Stomach (tissue), 9 donors: ENCODE data around the gene SQSTM1. TPM values are rescaled to one million over a fixed set of nuclear protein-coding genes. Genes with fewer than 3 reads are reported as not detected.

Experiments
- DNase-seq, 2 donors: peaks; one replicate each; pipeline versions ENCODE4 v3.0.0 to v3.0.0-alpha.2; 2013 to 2019
- H3K27ac ChIP-seq, 5 donors: fragments of 200-600 bp in 4 of 5; sonication (generic) in 4 of 5; one replicate each; pipeline ENCODE4 v1.5.1; 2013 to 2019; ENCODE audit warnings: mild to moderate bottlenecking in 1 of 5, moderate library complexity in 1 of 5
- H3K27me3 ChIP-seq, 3 donors: fragments of 200-600 bp; sonication (generic); one replicate each; pipeline ENCODE4 v1.5.1; 2017 to 2019; ENCODE audit warnings: mixed run types in 1 of 3
- H3K36me3 ChIP-seq, 4 donors: fragments of 200-600 bp; sonication (generic); 1 replicate in 3 of 4; 2 replicates in 1 of 4; pipeline ENCODE4 v1.5.1; 2016 to 2019
- H3K4me1 ChIP-seq, 4 donors: fragments of 200-600 bp; sonication (generic); one replicate each; pipeline ENCODE4 v1.5.1; 2016 to 2019
- H3K4me3 ChIP-seq, 4 donors: fragments of 200-600 bp; sonication (generic) in 3 of 4; one replicate each; pipeline ENCODE4 v1.5.1; 2016 to 2019; ENCODE audit warnings: mild to moderate bottlenecking in 1 of 4
- H3K9me3 ChIP-seq, 4 donors: fragments of 200-600 bp; sonication (generic); one replicate each; pipeline ENCODE4 v1.5.1; 2016 to 2019
- CTCF ChIP-seq, 7 experiments: fragments of 450-650 bp in 4 of 7; fragments of 200-600 bp in 3 of 7; sonication (generic) in 3 of 7; IDR thresholded peaks; one replicate each; pipeline ENCODE4 v1.5.1; 2016 to 2019; ENCODE audit warnings: antibody characterized with exemption in 7 of 7, control low read depth in 2 of 7, mild to moderate bottlenecking in 1 of 7
- EP300 ChIP-seq: sonication (generic); formaldehyde crosslinking; IDR thresholded peaks from one replicate; pipeline ENCODE4 v1.6.1; 2017; ENCODE audit warnings: antibody characterized with exemption
- POLR2A ChIP-seq, 4 donors: fragments of 450-650 bp; IDR thresholded peaks; one replicate each; pipeline ENCODE4 v1.6.1; 2016; ENCODE audit warnings: antibody characterized with exemption in 4 of 4, control low read depth in 2 of 4, mild to moderate bottlenecking in 1 of 4, moderate library complexity in 1 of 4
- POLR2AphosphoS5 ChIP-seq, 3 donors: sonication (generic); formaldehyde crosslinking; IDR thresholded peaks; one replicate each; pipeline ENCODE4 v1.6.1; 2016; ENCODE audit warnings: antibody characterized with exemption in 3 of 3
- WGBS, 5 donors: extraction: QIAGEN DNeasy Blood & Tissue Kit in 3 of 5; methylation state at CpG; one replicate each; pipeline versions ENCODE4 v1.1.5 to v1.1.7; 2013 to 2018; 5-methylcytosine and 5-hydroxymethylcytosine counted together
- intact Hi-C: fragments of 100-400 bp; cut with DNase I; formaldehyde crosslinking; loops from one replicate; pipeline ENCODE4 v1.15.1; 2023; ENCODE audit warnings: low total_unique reads
- polyA plus RNA-seq, 3 donors: library from polyadenylated mRNA; stranded (reverse); fragments of 200-250 nt; gene quantifications; one replicate each; pipeline ENCODE4 v1.2.3, GENCODE V29; 2013
- total RNA-seq, 5 donors: library from RNA; depleted of rRNA; stranded (reverse); fragments of >200 nt; gene quantifications; one replicate each; pipeline versions ENCODE4 v1.1.0 to v1.2.3, GENCODE V29; 2014 to 2016
- donor health status: healthy with polysubstance abuse.
- donor health status: Bipolar disorder and iron deficiency.
- donor health status: healthy.

The SQSTM1 gene
- total and polyA plus RNA-seq, 8 donors, result 163 to 693 (median 356) TPM

GRCh38 chr5:179800071-179800695, 20.5 kb upstream of the SQSTM1 start:
- TF ChIP-seq EP300 (no peak), CTCF (IDR thresholded peaks at IDR 0.05) (no peak), POLR2AphosphoS5 (IDR thresholded peaks at IDR 0.05) (no peak), POLR2A (IDR thresholded peaks at IDR 0.05) (no peak)
- no peak for DNase-seq
- no peak overlapping the region for H3K4me3 ChIP-seq
- H3K4me1 ChIP-seq, result peaks cover 54 to 67% (median 62%) of the 10 kb centered on the region in 4 donors
- peaks cover 45 to 57% (median 51%) of the 10 kb centered on the region in 4 donors for H3K36me3 ChIP-seq
- no peaks in the 10 kb centered on the region for H3K27me3 ChIP-seq
- WGBS, 5 donors, result 87 to 95% (median 93%) methylated on average over 16 to 21 of the region's 21 CpGs
- intact Hi-C loops, result no loop called here
- no peak overlapping the region for H3K27ac ChIP-seq
- H3K9me3 ChIP-seq, result no peaks in the 10 kb centered on the region

GRCh38 chr5:179800696-179801201, 20.0 kb upstream of the SQSTM1 start:
- intact Hi-C loops, result no loop called here
- peak in 1 of 2 donors; percentile 7 for DNase-seq

GRCh38 chr5:179801304-179802206, 19.1 kb upstream of the SQSTM1 start:
- Histone ChIP-seq H3K4me3 (no peak overlapping the region), H3K27ac (peak overlapping the region in 1 of 5 donors; percentile 6), H3K4me1 (peaks cover 49 to 62% (median 54%) of the 10 kb centered on the region in 4 donors), H3K9me3 (no peaks in the 10 kb centered on the region), H3K36me3 (peaks cover 45 to 57% (median 51%) of the 10 kb centered on the region in 4 donors), H3K27me3 (no peaks in the 10 kb centered on the region)
- TF ChIP-seq EP300, result no peak
- no peak for TF ChIP-seq POLR2A (IDR thresholded peaks at IDR 0.05)
- TF ChIP-seq POLR2AphosphoS5 (IDR thresholded peaks at IDR 0.05), result peak in 1 of 3 donors; percentile 65
- peak in 5 of 7 experiments; percentile 58 to 75 (median 61) for TF ChIP-seq CTCF (IDR thresholded peaks at IDR 0.05)
- intact Hi-C loops, result no loop called here
- peak; percentile 86 to 92 for DNase-seq
- 57 to 62% (median 61%) methylated on average over 10 to 67 of the region's 67 CpGs for WGBS, 5 donors

More at GRCh38 chr5:179800696-179801201, 20.0 kb upstream of the SQSTM1 start:
- H3K27ac ChIP-seq, result no peak overlapping the region
- TF ChIP-seq POLR2AphosphoS5 (IDR thresholded peaks at IDR 0.05) (no peak), EP300 (no peak), POLR2A (IDR thresholded peaks at IDR 0.05) (no peak), CTCF (IDR thresholded peaks at IDR 0.05) (no peak)
- H3K9me3 ChIP-seq, result no peaks in the 10 kb centered on the region
- no peak overlapping the region for H3K4me3 ChIP-seq
- H3K27me3 ChIP-seq, result no peaks in the 10 kb centered on the region
- peaks cover 54 to 66% (median 61%) of the 10 kb centered on the region in 4 donors for H3K4me1 ChIP-seq
- 73 to 83% (median 78%) methylated on average over 5 to 12 of the region's 12 CpGs for WGBS, 5 donors
- peaks cover 45 to 57% (median 51%) of the 10 kb centered on the region in 4 donors for H3K36me3 ChIP-seq

GRCh38 chr5:179802207-179802883, 18.4 kb upstream of the SQSTM1 start:
- Histone ChIP-seq H3K9me3 (no peaks in the 10 kb centered on the region), H3K36me3 (peaks cover 42 to 52% (median 46%) of the 10 kb centered on the region in 4 donors), H3K27ac (peak overlapping the region in 2 of 5 donors; percentile 6 to 94), H3K4me1 (peaks cover 46 to 56% (median 49%) of the 10 kb centered on the region in 4 donors), H3K4me3 (no peak overlapping the region), H3K27me3 (no peaks in the 10 kb centered on the region)
- 71 to 86% (median 81%) methylated on average over 13 to 19 of the region's 19 CpGs for WGBS, 5 donors
- intact Hi-C loops, result no loop called here
- TF ChIP-seq EP300, result no peak
- TF ChIP-seq CTCF (IDR thresholded peaks at IDR 0.05), result no peak
- no peak for TF ChIP-seq POLR2A (IDR thresholded peaks at IDR 0.05)
- TF ChIP-seq POLR2AphosphoS5 (IDR thresholded peaks at IDR 0.05), result no peak
- DNase-seq, result peak in 1 of 2 donors; percentile 19
